Glutamatergic neuron (in vitro differentiated cells): ENCODE results near the gene MAFG. TPM values are rescaled to one million over a fixed set of nuclear protein-coding genes. Genes with fewer than 3 reads are reported as not detected.
"Not testable (repeated sequence)": the region's sequence is repeated elsewhere in the genome, so short reads cannot be mapped to it uniquely, and the experiment has no call there.

Experiments used
- DNase-seq: peaks from one replicate; pipeline ENCODE4 v3.0.0; 2022
- H3K27ac Mint-ChIP-seq: one replicate; pipeline ENCODE4 v1.8.0; 2020; ENCODE audit warnings: mild to moderate bottlenecking, mixed read lengths, inconsistent platforms; ENCODE audit not compliant: unreplicated experiment
- H3K27me3 Mint-ChIP-seq: one replicate; pipeline ENCODE4 v1.8.0; 2020; ENCODE audit warnings: mild to moderate bottlenecking, moderate library complexity, mixed read lengths, inconsistent platforms; ENCODE audit not compliant: unreplicated experiment
- H3K36me3 Mint-ChIP-seq: one replicate; pipeline ENCODE4 v1.8.0; 2020; ENCODE audit warnings: mild to moderate bottlenecking, mixed read lengths, inconsistent platforms; ENCODE audit not compliant: unreplicated experiment
- H3K4me1 Mint-ChIP-seq: one replicate; pipeline ENCODE4 v1.8.0; 2020; ENCODE audit warnings: mild to moderate bottlenecking, low read depth, mixed read lengths, inconsistent platforms; ENCODE audit not compliant: unreplicated experiment
- H3K4me3 Mint-ChIP-seq: one replicate; pipeline ENCODE4 v1.8.0; 2020; ENCODE audit warnings: mild to moderate bottlenecking, mixed read lengths, inconsistent platforms; ENCODE audit not compliant: unreplicated experiment
- H3K9me3 Mint-ChIP-seq: one replicate; pipeline ENCODE4 v1.8.0; 2020; ENCODE audit warnings: mild to moderate bottlenecking, moderate library complexity, mixed read lengths, inconsistent platforms; ENCODE audit not compliant: unreplicated experiment
- total RNA-seq: library from RNA; stranded (reverse); fragmentation: NEBNext Ultra II Directional; extraction: Animal tissue kit (Norgen Biotek cat#: 25700); gene quantifications from one replicate; pipeline ENCODE4 v1.2.1, GENCODE V29; 2021; ENCODE audit not compliant: unreplicated experiment
- TF ChIP-seq, protein P1 (sequence below): fragments of 200-600 bp; sonication (generic); IDR thresholded peaks from one replicate; pipeline ENCODE4 v1.5.0; 2021; ENCODE audit not compliant: partially characterized antibody, unreplicated experiment

The MAFG gene
- total RNA-seq, 1 donor from 2014 or later: 30.6 TPM

DNA sequence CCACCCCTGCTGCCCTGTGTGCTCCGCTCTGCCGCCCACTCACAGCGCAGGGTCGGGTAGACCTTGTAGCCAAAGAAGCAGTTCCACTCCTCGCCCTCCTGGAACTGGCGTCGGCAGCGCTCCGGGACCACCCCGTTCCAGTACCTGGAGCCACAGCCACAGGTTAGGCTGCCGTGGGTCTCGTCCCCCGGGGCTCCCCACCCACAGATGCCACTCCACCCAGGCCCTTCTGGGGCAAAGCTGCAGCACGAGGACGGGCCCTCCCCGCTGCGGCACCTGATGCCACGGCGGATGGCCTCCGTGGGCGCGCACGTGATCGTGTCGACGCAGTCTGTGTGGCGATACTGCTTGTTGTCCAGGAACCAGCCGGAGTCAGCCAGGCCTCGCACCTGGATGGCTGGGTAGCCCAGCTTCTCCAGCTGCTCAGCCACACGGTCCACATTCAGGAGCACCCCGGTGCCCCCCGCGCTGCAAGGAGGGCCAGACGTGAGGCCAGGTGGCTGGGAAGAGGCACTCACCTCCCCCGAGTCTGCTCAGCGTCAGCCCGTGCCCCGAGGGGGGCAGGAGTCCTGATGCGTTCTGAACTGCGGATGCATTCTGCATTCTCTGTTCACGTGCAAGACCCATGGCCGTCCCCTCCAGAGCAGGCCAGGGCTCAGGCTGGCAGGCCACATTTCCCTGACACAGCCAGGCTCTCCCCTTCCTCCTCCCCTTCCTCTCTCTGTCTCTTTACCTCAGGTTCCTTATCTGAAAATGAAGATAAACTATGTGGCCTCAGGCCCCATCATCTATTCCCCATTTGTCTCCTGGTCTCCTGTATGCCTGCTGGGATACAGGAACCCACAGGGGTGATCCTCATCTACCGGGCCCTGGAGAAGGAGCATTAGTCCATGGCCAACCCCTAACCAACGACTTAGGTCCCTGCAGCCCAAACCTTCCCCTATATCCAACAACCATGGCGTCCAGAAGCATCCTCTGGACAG lies 29.4 kb upstream of the MAFG start:
- H3K9me3 Mint-ChIP-seq: peaks cover 12% of the 10 kb centered on the region
- no peak for DNase-seq
- no peak overlapping the region for H3K27ac Mint-ChIP-seq
- H3K36me3 Mint-ChIP-seq: peaks cover 4% of the 10 kb centered on the region
- TF ChIP-seq, protein P1, sequence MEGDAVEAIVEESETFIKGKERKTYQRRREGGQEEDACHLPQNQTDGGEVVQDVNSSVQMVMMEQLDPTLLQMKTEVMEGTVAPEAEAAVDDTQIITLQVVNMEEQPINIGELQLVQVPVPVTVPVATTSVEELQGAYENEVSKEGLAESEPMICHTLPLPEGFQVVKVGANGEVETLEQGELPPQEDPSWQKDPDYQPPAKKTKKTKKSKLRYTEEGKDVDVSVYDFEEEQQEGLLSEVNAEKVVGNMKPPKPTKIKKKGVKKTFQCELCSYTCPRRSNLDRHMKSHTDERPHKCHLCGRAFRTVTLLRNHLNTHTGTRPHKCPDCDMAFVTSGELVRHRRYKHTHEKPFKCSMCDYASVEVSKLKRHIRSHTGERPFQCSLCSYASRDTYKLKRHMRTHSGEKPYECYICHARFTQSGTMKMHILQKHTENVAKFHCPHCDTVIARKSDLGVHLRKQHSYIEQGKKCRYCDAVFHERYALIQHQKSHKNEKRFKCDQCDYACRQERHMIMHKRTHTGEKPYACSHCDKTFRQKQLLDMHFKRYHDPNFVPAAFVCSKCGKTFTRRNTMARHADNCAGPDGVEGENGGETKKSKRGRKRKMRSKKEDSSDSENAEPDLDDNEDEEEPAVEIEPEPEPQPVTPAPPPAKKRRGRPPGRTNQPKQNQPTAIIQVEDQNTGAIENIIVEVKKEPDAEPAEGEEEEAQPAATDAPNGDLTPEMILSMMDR: no peak
- H3K4me3 Mint-ChIP-seq: peak overlapping the region; percentile 41
- H3K4me1 Mint-ChIP-seq: peaks cover 8% of the 10 kb centered on the region
- peaks cover 8% of the 10 kb centered on the region for H3K27me3 Mint-ChIP-seq

DNA sequence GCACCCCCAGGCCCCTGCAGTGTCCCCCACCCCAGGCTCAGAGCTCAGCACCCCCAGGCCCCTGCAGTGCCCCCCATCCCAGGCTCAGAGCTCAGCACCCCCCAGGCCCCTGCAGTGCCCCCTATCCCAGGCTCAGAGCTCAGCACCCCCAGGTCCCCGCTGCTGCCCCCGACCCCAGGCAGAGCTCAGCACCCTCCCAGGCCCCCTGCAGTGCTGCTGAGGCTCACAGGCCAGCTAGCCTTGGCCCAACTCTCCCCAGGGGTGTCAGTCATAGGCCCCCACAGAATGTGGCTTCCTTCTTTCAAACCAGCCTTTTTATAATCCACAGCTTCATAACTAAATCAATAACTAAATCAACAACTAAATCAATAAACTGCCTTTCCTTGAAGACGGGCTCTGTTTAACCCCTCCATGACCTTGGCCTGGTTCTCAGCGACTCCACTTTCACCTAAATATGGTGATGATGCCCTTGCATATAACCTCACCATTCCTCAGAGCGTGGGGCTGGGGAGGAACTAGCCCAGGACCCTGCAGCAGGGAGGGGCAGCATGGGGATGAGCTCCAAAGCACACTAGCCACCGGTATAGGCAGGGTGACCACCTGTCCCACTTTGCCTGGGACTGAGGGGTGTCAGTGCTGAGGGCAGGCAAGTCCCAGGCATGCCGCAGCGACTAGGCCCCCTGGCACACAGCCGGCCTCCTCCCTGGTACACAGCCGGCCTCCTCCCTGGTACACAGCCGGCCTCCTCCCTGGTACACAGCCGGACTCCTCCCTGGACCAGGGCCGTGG lies 28.4 kb upstream of the MAFG start:
- Mint-ChIP-seq H3K36me3 (peaks cover 4% of the 10 kb centered on the region), H3K9me3 (peaks cover 12% of the 10 kb centered on the region), H3K27me3 (peaks cover 10% of the 10 kb centered on the region), H3K4me3 (peak overlapping the region; percentile 49), H3K27ac (peak overlapping the region; percentile 22), H3K4me1 (peaks cover 10% of the 10 kb centered on the region)
- no peak for DNase-seq
- TF ChIP-seq, protein P1: no peak

DNA sequence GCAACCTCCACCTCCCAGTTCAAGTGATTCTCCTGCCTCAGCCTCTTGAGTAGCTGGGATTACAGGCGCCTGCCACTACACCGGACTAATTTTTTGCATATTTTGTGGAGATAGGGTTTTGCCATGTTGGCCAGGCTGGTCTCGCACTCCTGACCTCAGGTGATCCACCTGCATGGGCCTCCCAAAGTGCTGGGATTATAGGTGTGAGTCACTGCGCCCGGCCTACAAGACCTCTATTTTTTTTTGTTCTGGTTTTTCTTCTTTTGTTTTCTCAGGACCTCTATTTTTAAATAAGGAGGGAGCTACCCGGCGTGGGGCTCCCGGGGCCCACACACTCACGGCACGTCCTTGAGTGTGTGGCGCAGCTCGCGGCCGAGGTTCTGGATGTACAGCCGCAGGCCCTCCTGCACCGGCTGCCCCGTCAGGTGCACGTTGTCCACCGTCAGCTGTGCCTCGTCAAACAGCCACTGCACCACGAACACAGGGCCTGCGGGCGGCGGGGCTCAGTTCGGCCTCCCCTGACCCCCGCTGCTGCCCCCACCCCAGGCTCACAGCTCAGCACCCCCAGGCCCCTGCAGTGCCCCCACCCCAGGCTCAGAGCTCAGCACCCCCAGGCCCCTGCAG lies 27.6 kb upstream of the MAFG start:
- Mint-ChIP-seq H3K4me3 (no peak overlapping the region), H3K36me3 (peaks cover 4% of the 10 kb centered on the region), H3K27me3 (peaks cover 10% of the 10 kb centered on the region), H3K9me3 (peaks cover 15% of the 10 kb centered on the region), H3K4me1 (peaks cover 13% of the 10 kb centered on the region), H3K27ac (peak overlapping the region; percentile 28)
- DNase-seq: no peak
- TF ChIP-seq, protein P1: no peak

DNA sequence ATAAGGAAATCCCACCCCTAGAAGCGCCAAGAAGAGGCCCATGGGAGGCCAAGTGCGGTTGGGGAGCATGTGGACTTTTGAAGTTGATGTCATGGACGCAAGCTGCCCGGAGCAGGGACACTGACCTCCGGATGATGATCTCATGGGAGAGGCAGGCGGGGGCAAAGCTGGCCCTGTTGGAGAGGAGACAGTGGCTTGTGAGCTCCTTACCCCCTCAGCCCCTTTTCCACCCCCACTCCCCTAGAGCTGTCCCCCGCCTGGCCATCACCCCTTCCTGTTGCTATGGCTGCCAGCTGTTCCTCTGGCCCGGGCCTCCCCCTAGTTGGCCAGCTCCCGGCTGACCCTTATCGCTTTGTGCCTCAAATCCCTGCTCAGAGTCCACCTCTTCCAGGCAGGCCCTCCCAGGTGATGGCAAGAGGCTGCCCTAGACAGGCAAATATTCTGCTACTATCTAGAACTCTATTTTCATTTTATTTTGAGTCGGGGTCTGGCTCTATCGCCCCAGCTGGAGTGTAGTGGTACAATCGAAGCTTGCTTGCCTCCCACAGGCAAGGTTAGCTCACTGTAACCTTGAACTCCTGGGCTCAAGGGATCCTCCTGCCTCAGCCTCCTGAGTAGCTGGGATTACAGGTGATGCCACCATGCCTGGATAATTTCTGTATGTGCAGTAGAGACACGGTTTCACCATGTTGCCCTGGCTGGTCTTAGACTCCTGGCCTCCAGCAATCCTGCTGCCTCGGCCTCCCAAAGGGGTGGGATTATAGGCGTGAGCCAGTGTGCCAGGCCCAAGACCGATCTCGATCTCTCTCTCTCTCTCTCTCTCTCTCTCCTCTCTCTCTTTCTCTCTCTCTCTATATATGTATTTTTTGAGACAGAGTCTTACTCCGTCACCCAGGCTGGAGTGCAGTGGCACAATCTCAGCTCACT lies 26.9 kb upstream of the MAFG start:
- DNase-seq: no peak
- TF ChIP-seq, protein P1: no peak
- Mint-ChIP-seq H3K36me3 (peaks cover 4% of the 10 kb centered on the region), H3K27me3 (peaks cover 10% of the 10 kb centered on the region), H3K4me3 (no peak overlapping the region), H3K9me3 (peaks cover 15% of the 10 kb centered on the region), H3K27ac (peak overlapping the region; percentile 28), H3K4me1 (peaks cover 13% of the 10 kb centered on the region)

DNA sequence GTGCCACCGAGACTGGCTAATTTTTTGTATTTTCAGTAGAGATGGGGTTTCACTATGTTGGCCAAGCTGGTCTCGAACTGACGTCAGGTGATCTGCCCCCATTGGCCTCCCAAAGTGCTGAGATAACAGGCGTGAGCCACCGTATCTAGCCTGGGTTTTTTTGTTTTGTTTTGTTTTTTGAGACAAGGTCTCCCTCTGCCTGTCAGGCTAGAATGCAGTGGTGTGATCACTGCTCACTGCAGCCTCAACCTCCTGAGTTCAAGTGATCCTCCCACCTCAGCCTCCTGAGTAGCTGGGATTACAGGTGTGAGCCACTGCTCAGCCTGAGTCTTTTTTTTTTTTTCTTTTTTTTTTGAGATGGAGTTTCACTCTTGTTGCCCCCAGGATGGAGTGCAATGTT lies 25.9 kb upstream of the MAFG start:
- not testable (repeated sequence) for DNase-seq, H3K27me3 Mint-ChIP-seq, H3K36me3 Mint-ChIP-seq, H3K4me3 Mint-ChIP-seq
- H3K4me1 Mint-ChIP-seq: peaks cover 13% of the 10 kb centered on the region
- H3K9me3 Mint-ChIP-seq: peaks cover 11% of the 10 kb centered on the region
- peak overlapping the region; percentile 38 for H3K27ac Mint-ChIP-seq
